Mucosa of rectum (tissue), 2 donors: Measurements from ENCODE around the gene SCNN1B.

ENCODE experiments used
- H3K27ac ChIP-seq, 2 donors: one replicate each; pipeline ENCODE4 v1.7.0; 2013; ENCODE audit warnings: inconsistent platforms in 2 of 2, low read depth in 2 of 2, low read length in 2 of 2
- H3K27me3 ChIP-seq, 2 donors: one replicate each; pipeline ENCODE4 v1.7.0; 2013; ENCODE audit warnings: low read length in 2 of 2; ENCODE audit not compliant: control insufficient read depth in 2 of 2, insufficient read depth in 2 of 2
- H3K36me3 ChIP-seq, 2 donors: one replicate each; pipeline ENCODE4 v1.7.0; 2013; ENCODE audit warnings: low read length in 2 of 2; ENCODE audit not compliant: control insufficient read depth in 2 of 2, insufficient read depth in 2 of 2
- H3K4me1 ChIP-seq, 2 donors: one replicate each; pipeline ENCODE4 v1.7.0; 2013; ENCODE audit warnings: low read length in 2 of 2, mild to moderate bottlenecking in 1 of 2; ENCODE audit not compliant: control insufficient read depth in 2 of 2, insufficient read depth in 2 of 2
- H3K4me3 ChIP-seq, 2 donors: one replicate each; pipeline ENCODE4 v1.7.0; 2013; ENCODE audit warnings: low read length in 2 of 2
- H3K9ac ChIP-seq, 2 donors: one replicate each; pipeline ENCODE4 v1.7.0; 2013; ENCODE audit warnings: low read length in 2 of 2, low read depth in 1 of 2, mild to moderate bottlenecking in 1 of 2
- H3K9me3 ChIP-seq, 2 donors: one replicate each; pipeline ENCODE4 v1.7.0; 2013; ENCODE audit warnings: low read length in 2 of 2; ENCODE audit not compliant: control insufficient read depth in 2 of 2
- donor health status: healthy.
- donor health status: Normal muscosa, but diverticular disease.

The SCNN1B gene

GRCh38 chr16:23317751-23318150 is 15.6 kb downstream of the SCNN1B start:
- Histone ChIP-seq H3K27me3 (no peaks in the 10 kb centered on the region), H3K27ac (peak overlapping the region; percentile 58 to 68), H3K36me3 (peaks cover 0 to 10% of the 10 kb centered on the region in 2 donors), H3K9ac (peak overlapping the region; percentile 35 to 53), H3K4me1 (peaks cover 14 to 23% of the 10 kb centered on the region in 2 donors), H3K9me3 (no peaks in the 10 kb centered on the region), H3K4me3 (peak overlapping the region; percentile 5 to 50)

DNA sequence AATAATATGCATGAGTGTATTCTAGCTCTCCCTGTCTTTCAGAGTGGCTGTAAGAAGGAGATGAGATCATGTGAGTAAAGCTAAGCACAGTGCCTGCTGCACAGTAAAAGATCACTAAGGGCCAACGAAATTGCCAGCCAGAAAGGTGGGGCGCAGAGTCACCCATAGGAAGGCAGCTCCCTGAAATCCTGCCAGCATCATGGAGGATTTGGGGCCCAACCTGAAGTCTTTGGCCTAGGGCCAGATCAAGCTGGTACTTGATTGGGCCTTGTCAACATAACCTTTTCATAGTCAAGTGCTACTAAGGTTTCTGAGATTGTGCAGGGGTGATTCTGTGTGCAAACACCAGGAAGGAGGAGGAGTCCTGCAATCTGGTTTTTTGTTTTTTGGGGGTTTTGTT is 16.5 kb downstream of the SCNN1B start:
- no peaks in the 10 kb centered on the region for H3K27me3 ChIP-seq
- H3K4me3 ChIP-seq = no peak overlapping the region
- H3K36me3 ChIP-seq = peaks cover 0 to 10% of the 10 kb centered on the region in 2 donors
- H3K4me1 ChIP-seq = peaks cover 14 to 24% of the 10 kb centered on the region in 2 donors
- no peak overlapping the region for H3K9ac ChIP-seq
- peak overlapping the region in 1 of 2 donors; percentile 26 for H3K27ac ChIP-seq
- H3K9me3 ChIP-seq = no peaks in the 10 kb centered on the region

DNA sequence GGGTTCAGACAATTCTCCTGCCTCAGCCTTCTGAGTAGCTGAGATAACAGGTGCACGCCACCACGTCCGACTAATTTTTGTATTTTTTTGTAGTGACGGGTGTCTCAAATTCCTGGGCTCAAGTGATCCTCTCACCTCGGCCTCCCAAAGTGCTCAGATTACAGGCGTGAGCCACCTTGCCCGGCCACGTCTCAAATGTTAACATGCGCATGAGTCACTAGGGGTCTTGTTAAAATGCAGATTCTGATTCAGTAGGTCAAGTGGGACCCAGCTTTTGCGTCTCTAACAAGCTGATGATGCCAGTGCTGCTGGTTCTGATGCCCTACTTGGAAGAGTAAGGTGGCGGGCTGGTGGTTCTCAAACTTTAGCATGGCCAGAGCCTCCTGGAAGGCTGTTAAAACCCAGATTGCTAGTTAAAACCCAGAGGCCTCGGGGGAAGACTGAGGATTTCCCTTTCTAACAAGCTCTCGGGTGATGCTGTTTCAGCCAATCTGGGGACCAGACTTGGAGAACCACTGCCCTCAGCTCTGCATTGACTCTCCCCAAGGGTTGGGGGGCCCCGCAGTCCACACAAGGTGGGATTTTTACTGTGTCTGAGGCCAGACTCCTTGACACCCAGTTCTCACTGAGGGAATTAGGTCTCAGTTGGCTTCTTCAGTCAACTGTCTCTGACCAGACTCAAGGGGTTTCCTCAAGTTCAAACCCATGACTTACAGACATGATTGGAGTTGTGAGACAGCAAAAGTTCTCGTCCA is 17.9 kb downstream of the SCNN1B start:
- Histone ChIP-seq H3K36me3 (peaks cover 0 to 10% of the 10 kb centered on the region in 2 donors), H3K4me1 (peaks cover 24 to 38% of the 10 kb centered on the region in 2 donors), H3K9ac (no peak overlapping the region), H3K4me3 (no peak overlapping the region), H3K27me3 (no peaks in the 10 kb centered on the region), H3K27ac (no peak overlapping the region), H3K9me3 (no peaks in the 10 kb centered on the region)

DNA sequence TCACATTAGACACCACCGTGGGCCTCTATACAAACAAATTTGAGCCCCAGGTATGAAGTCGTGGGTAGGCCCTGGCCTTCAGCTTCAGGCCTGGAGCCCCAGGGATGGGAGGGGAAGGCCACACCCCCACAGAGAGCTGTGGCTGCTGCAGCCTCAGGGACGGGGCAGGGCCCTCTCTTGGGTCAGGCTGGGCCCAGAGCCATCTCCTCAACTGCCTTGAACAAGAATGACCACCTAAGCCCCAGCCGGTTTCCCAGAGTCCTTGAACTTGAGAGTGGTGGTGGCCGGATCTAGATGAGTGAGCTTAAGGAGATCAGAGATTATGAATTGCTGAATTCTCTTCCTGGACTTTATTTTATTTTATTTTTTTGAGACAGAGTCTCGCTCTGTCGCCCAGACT is 18.6 kb downstream of the SCNN1B start:
- no peaks in the 10 kb centered on the region for H3K27me3 ChIP-seq
- H3K36me3 ChIP-seq = peaks cover 0 to 10% of the 10 kb centered on the region in 2 donors
- no peak overlapping the region for H3K9ac ChIP-seq
- H3K4me1 ChIP-seq = peaks cover 29 to 41% of the 10 kb centered on the region in 2 donors
- no peaks in the 10 kb centered on the region for H3K9me3 ChIP-seq
- no peak overlapping the region for H3K27ac ChIP-seq
- no peak overlapping the region for H3K4me3 ChIP-seq

DNA sequence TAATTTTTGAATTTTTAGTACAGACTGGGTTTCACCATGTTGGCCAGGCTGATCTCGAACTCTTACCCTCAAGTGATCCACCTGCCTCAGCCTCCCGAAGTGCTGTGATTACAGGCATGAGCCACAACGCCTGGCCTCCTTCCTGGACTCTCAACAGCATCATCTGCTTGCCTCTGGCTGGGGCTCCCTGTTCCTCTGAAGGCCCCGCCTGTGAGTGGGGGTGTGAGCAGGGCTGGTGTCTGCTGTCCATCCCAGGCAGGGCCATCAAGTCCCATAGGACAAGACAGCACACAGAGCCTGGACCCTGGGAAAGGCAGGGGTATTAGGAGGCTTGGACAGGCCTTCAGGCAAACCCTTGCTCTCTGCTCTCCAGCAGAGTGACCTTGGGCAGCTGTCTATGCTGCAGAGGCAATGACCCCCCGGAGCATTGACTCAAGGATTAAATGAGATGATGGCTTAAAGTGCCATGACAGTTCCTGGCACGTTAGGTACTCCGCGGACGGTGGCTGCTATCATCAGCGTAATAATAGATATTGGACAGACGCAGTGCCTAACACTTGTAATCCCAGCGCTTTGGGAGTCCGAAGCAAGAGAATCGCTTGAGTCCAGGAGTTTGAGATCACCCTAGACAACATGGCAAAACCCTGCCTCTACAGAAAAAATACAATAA is 19.2 kb downstream of the SCNN1B start:
- Histone ChIP-seq H3K9ac (no peak overlapping the region), H3K27ac (no peak overlapping the region), H3K27me3 (no peaks in the 10 kb centered on the region), H3K4me1 (peaks cover 29 to 41% of the 10 kb centered on the region in 2 donors), H3K36me3 (peaks cover 0 to 4% of the 10 kb centered on the region in 2 donors), H3K9me3 (no peaks in the 10 kb centered on the region), H3K4me3 (no peak overlapping the region)

- H3K4me3 ChIP-seq = no peak overlapping the region
- H3K9ac ChIP-seq = no peak overlapping the region
- H3K9me3 ChIP-seq = no peaks in the 10 kb centered on the region
- no peaks in the 10 kb centered on the region for H3K27me3 ChIP-seq
- H3K27ac ChIP-seq = peak overlapping the region; percentile 83 to 85
- no peaks in the 10 kb centered on the region for H3K36me3 ChIP-seq
- H3K4me1 ChIP-seq = peaks cover 20 to 31% of the 10 kb centered on the region in 2 donors
Observed at GRCh38 chr16:23323224-23324030, 21.3 kb downstream of the SCNN1B start.

DNA sequence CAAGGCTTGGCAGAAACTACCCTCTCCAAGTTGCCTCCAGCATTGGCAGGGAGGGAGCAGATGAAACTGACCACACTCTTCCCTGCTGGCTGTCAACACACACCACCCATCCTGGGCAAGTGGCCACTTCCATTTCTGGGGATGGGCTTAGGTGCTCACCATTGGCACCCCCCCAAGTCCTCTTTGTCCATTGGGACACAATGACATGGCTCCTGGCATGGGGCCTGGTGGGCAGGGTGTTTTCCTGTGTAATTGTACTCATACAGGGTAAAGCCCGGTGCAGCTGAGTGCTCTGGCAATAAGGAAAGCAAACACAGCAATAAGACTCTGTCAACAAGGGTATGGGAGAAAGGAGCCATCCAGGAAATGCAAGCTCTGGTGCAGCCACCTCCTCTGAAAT is 22.6 kb downstream of the SCNN1B start:
- Histone ChIP-seq H3K36me3 (no peaks in the 10 kb centered on the region), H3K27ac (peak overlapping the region; percentile 83 to 85), H3K4me3 (peak overlapping the region in 1 of 2 donors; percentile 18), H3K27me3 (no peaks in the 10 kb centered on the region), H3K9me3 (no peaks in the 10 kb centered on the region), H3K9ac (peak overlapping the region in 1 of 2 donors; percentile 27), H3K4me1 (peaks cover 20 to 24% of the 10 kb centered on the region in 2 donors)

DNA sequence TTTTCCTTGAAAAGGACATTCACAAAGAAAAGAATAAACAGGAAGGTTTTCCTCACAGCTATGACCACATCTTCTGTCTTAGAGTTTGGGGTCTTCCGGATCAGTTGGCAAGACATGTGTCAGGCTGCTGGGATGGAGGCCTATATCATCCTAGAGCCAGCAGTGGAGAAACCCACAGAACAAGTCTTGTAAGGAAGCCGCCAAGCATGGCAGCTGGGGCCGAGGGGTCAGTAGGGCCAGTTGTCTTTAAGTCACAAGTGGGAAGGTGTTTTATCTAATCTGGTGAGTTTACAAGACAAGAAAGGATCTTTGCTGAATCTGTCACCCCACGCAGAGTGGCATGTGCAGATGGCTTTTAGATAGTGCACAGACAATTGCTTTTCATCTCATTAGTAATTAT is 25.7 kb downstream of the SCNN1B start:
- H3K4me3 ChIP-seq = no peak overlapping the region
- H3K9me3 ChIP-seq = no peaks in the 10 kb centered on the region

GRCh38 chr16:23330161-23330560 is 28.1 kb downstream of the SCNN1B start:
- Histone ChIP-seq H3K27me3 (no peaks in the 10 kb centered on the region), H3K36me3 (no peaks in the 10 kb centered on the region), H3K9me3 (no peaks in the 10 kb centered on the region), H3K4me3 (no peak overlapping the region), H3K9ac (no peak overlapping the region), H3K27ac (no peak overlapping the region), H3K4me1 (peaks cover 10 to 19% of the 10 kb centered on the region in 2 donors)

More for the DNA sequence above, 25.7 kb downstream of the SCNN1B start:
- H3K9ac ChIP-seq = no peak overlapping the region
- no peaks in the 10 kb centered on the region for H3K36me3 ChIP-seq
- no peak overlapping the region for H3K27ac ChIP-seq
- no peaks in the 10 kb centered on the region for H3K27me3 ChIP-seq
- peaks cover 15 to 23% of the 10 kb centered on the region in 2 donors for H3K4me1 ChIP-seq
